OCI-LY1 (cell line): ENCODE results near the gene KRT27.

ENCODE experiments used
- CTCF ChIP-seq: fragments of 200-600 bp; sonication (generic), shearing (Covaris generic); IDR thresholded peaks from 2 replicates; pipeline ENCODE4 v1.5.1; 2017; ENCODE audit warnings: mild to moderate bottlenecking, antibody characterized with exemption, low read length, moderate library complexity, mixed read lengths
- EZH2 ChIP-seq: fragments of 200-600 bp; sonication (generic), shearing (Covaris generic); IDR thresholded peaks from 2 replicates; pipeline ENCODE4 v1.8.0; 2017; ENCODE audit warnings: borderline replicate concordance, mixed run types, mild to moderate bottlenecking, antibody characterized with exemption, low read length, moderate library complexity, mixed read lengths

DNA sequence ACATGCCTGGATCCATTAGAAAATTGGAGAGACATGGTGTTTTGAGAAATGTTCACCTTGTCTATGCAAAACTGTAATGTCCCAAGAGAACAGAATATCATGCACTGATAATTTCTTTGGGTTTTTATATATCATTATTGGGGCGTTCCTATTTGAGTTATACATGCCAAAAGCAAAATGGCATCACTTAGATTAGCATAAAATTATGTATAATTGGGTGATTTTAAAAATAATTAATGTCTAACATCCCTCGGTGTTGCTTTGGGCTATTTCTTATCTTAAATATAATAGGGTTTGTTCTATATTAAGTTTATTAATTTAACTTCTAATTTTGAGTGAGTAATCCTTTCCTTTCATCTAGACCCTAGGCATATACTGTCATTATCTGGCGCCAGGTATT lies 17.5 kb upstream of the KRT27 start, which contains the start of gene KRT28:
- TF ChIP-seq CTCF (no peak), EZH2 (no peak)
